ENCODE measurements around the gene TUBE1. TPM values are rescaled to one million over a fixed set of nuclear protein-coding genes. Genes with fewer than 3 reads are reported as not detected.

TUBE1 gene
- total RNA-seq, 1 experiment from 2014 or later: 11.6 TPM

DNA sequence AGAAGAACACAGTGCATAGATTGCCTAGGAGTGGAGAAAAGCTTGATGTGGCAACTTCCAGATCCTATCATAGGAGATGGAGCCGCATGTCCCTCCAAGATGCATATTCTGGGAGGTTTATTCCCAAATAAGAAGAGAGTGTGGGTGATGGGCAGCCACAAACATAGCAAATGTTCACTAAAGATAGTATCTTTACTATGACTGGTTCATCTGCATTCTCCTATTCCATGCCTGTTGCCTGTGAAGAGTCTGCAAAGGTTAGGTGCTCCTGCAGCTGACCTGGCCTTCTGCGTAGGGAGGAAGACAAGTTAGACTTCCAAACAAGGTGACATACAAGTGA, 47.9 kb downstream of the TUBE1 start:
- Histone ChIP-seq H3K56ac (ENCODE audit: insufficient read length, low read depth, low read length) (no peak overlapping the region), H2BK12ac (ENCODE audit: insufficient read length, low read depth, low read length) (no peak overlapping the region), H3K79me1 (ENCODE audit: insufficient read depth, low read depth, low read length, poor library complexity, severe bottlenecking) (no peaks in the 10 kb centered on the region), H2BK20ac (ENCODE audit: low read depth, low read length, poor library complexity, severe bottlenecking) (no peak overlapping the region), H4K5ac (ENCODE audit: insufficient read length, low read depth, low read length) (no peak overlapping the region), H3K4ac (ENCODE audit: low read depth, low read length) (no peak overlapping the region), H3K27me3 (ENCODE audit: insufficient read depth, low read length) (no peaks in the 10 kb centered on the region), H3K79me2 (ENCODE audit: insufficient read depth, low read length) (no peaks in the 10 kb centered on the region), H2BK120ac (ENCODE audit: low read depth, low read length, poor library complexity, severe bottlenecking) (no peak overlapping the region), H3K23ac (ENCODE audit: insufficient read length, low read depth, low read length) (no peak overlapping the region), H2AK5ac (ENCODE audit: insufficient read length, low read length) (no peak overlapping the region), H3K14ac (ENCODE audit: insufficient read depth, low read length) (no peak overlapping the region), H4K91ac (ENCODE audit: insufficient read length, low read depth, low read length) (no peak overlapping the region), H2AFZ (ENCODE audit: low read length) (no peak overlapping the region), H2BK5ac (ENCODE audit: insufficient read length, low read length) (no peak overlapping the region), H3K23me2 (ENCODE audit: insufficient read length, low read depth, low read length, poor library complexity, severe bottlenecking) (no peaks in the 10 kb centered on the region), H4K20me1 (ENCODE audit: control insufficient read depth, insufficient read depth, insufficient read length) (no peaks in the 10 kb centered on the region), H3K18ac (ENCODE audit: insufficient read length, low read depth, low read length) (no peak overlapping the region), H3T11ph (ENCODE audit: low read length) (no peak overlapping the region), H3K27ac (ENCODE audit: insufficient read length, low read depth, low read length) (no peak overlapping the region), H4K8ac (replicated peaks; ENCODE audit: insufficient read length, low read depth, low read length) (no peak overlapping the region), H3K4me2 (ENCODE audit: insufficient read depth, insufficient read length, low read length) (no peak overlapping the region), H3K9me3 (ENCODE audit: control insufficient read depth, low read depth, low read length) (no peaks in the 10 kb centered on the region), H2BK15ac (ENCODE audit: low read depth, low read length) (no peak overlapping the region), H3K9ac (ENCODE audit: extremely low read depth, insufficient read length, low read length) (no peak overlapping the region), H3K4me1 (ENCODE audit: insufficient read depth, low read length) (peaks cover 4% of the 10 kb centered on the region; the same call in 1 of the 2 replicates)
- H3K9me3 Mint-ChIP-seq: no peaks in the 10 kb centered on the region
- no peak overlapping the region for H3K4me3 Mint-ChIP-seq
- no peak overlapping the region for H3K27ac Mint-ChIP-seq
- TF ChIP-seq, protein P1, sequence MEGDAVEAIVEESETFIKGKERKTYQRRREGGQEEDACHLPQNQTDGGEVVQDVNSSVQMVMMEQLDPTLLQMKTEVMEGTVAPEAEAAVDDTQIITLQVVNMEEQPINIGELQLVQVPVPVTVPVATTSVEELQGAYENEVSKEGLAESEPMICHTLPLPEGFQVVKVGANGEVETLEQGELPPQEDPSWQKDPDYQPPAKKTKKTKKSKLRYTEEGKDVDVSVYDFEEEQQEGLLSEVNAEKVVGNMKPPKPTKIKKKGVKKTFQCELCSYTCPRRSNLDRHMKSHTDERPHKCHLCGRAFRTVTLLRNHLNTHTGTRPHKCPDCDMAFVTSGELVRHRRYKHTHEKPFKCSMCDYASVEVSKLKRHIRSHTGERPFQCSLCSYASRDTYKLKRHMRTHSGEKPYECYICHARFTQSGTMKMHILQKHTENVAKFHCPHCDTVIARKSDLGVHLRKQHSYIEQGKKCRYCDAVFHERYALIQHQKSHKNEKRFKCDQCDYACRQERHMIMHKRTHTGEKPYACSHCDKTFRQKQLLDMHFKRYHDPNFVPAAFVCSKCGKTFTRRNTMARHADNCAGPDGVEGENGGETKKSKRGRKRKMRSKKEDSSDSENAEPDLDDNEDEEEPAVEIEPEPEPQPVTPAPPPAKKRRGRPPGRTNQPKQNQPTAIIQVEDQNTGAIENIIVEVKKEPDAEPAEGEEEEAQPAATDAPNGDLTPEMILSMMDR (conservative IDR thresholded peaks at IDR 0.05): no peak
- no CpG with 5 or more reads among the region's 2 CpGs for WGBS (ENCODE audit: extremely low coverage, insufficient read length, low lambda C conversion rate)
- peaks cover 0 to 3% of the 10 kb centered on the region in 2 experiments; a peak in 3 of 4 replicates for H3K4me1 Mint-ChIP-seq
- H3K27me3 Mint-ChIP-seq (ENCODE audit: low read depth): no peaks in the 10 kb centered on the region; the same call in 1 of the 2 replicates
- DNase-seq: no peak
- H3K36me3 Mint-ChIP-seq (ENCODE audit: insufficient read depth in 1 of 3, low read depth in 3 of 3): no peaks in the 10 kb centered on the region; a peak in 1 of 7 replicates

All from H9 (cell line).